ENCODE data around the gene ANO10. TPM values are rescaled to one million over a fixed set of nuclear protein-coding genes. Genes with fewer than 3 reads are reported as not detected.
A peak's percentile ranks its signal among the peaks of the same experiment; 100 is the strongest.

ANO10 gene
- total RNA-seq, 4 donors from 2014 or later: 28.2 to 36.9 (median 31.6) TPM

GRCh38 chr3:43390255-43390588 is 231.6 kb downstream of the ANO10 start:
- no peak for TF ChIP-seq POLR2A (IDR thresholded peaks at IDR 0.05)
- no peak for TF ChIP-seq CTCF (IDR thresholded peaks at IDR 0.05)
- no peak for TF ChIP-seq POLR2AphosphoS5 (IDR thresholded peaks at IDR 0.05)
- TF ChIP-seq EP300 (IDR thresholded peaks at IDR 0.05): no peak
- Histone ChIP-seq H3K9me3 (peaks cover 2% of the 10 kb centered on the region), H3K36me3 (no peaks in the 10 kb centered on the region), H3K4me1 (no peaks in the 10 kb centered on the region), H3K27me3 (no peaks in the 10 kb centered on the region), H3K4me3 (no peak overlapping the region), H3K27ac (peak overlapping the region; percentile 71)
- 92% methylated on average over 1 of the region's 1 CpG for WGBS
- no peak for DNase-seq (ENCODE audit: low spot score in 2 of 2)

DNA sequence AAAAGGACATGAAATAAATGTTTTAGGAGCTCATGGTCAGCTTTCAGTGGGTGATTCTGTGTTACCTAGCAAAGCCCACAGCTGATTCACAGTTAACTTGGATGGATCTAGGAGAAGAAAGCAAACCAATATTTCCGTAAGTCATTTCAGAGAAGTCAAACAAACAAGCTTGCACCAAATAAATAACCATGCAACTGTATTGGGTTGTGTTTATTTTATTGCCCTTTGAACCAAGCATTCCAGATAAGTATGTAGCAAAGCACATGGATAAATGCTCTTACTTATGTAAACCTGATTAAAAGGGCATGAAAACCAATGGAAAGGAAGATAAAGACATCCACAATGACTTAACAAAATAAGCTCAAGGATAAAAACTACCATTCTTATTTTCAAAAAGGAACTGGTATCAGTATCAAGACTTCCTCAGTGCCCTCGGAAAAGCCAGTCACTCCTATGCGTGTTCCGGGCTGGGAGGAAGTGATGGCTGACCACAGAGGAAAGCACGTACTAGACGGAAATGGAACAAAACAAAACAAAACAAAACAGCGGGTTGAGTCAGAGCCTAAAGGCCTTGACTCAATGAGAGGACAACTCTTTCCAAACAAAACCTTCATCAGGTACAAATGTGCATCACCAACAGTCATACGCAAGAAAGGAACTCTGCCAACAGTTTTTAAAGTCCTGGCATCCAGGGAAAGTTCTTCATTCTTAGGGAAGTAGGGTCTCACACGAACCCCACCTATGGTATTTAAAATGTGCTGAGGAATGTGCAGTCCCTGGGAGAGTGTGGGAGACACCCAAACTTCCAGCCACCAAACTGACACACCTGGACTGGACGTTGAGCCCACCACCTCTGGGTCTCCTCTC is 232.2 kb downstream of the ANO10 start:
- no peaks in the 10 kb centered on the region for H3K4me1 ChIP-seq
- no peak overlapping the region for H3K4me3 ChIP-seq
- H3K36me3 ChIP-seq: no peaks in the 10 kb centered on the region
- H3K27me3 ChIP-seq: no peaks in the 10 kb centered on the region
- 70% methylated on average over 10 of the region's 10 CpGs for WGBS
- H3K27ac ChIP-seq: peak overlapping the region; percentile 71
- TF ChIP-seq CTCF (IDR thresholded peaks at IDR 0.05) (no peak), EP300 (IDR thresholded peaks at IDR 0.05) (no peak), POLR2A (IDR thresholded peaks at IDR 0.05) (no peak), POLR2AphosphoS5 (IDR thresholded peaks at IDR 0.05) (peak in 1 of 3 donors; percentile 59)
- H3K9me3 ChIP-seq: peaks cover 6% of the 10 kb centered on the region
- DNase-seq (ENCODE audit: low spot score in 2 of 2): no peak

DNA sequence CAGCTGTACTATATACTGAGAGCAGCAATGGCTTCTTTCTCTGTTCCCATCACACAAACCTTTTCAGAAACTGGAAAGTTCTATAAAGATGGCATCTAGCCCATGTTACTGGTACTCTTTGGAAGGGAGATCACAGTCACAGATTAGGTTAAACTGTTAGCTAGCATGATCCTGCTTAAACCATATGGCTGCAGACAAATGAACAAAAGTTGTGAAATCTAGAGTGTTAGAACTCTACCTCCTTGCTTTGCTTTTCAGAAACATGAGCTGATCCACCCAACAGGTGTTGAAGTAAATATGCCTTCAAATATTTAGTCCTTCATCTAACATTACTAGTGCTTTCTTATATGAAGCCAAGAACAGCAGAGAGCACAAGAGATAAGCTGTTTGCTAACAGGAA is 232.9 kb downstream of the ANO10 start:
- DNase-seq (ENCODE audit: low spot score in 2 of 2): no peak
- TF ChIP-seq POLR2AphosphoS5 (IDR thresholded peaks at IDR 0.05) (no peak), EP300 (IDR thresholded peaks at IDR 0.05) (no peak), POLR2A (IDR thresholded peaks at IDR 0.05) (no peak), CTCF (IDR thresholded peaks at IDR 0.05) (no peak)
- no peak overlapping the region for H3K4me3 ChIP-seq
- no peaks in the 10 kb centered on the region for H3K4me1 ChIP-seq
- H3K27me3 ChIP-seq: no peaks in the 10 kb centered on the region
- no peaks in the 10 kb centered on the region for H3K36me3 ChIP-seq
- peaks cover 6% of the 10 kb centered on the region for H3K9me3 ChIP-seq
- H3K27ac ChIP-seq: peak overlapping the region; percentile 70

GRCh38 chr3:43388175-43388574 is 233.6 kb downstream of the ANO10 start:
- no peaks in the 10 kb centered on the region for H3K27me3 ChIP-seq
- H3K4me3 ChIP-seq: no peak overlapping the region
- DNase-seq (ENCODE audit: low spot score in 2 of 2): no peak
- H3K36me3 ChIP-seq: no peaks in the 10 kb centered on the region
- 93% methylated on average over 4 of the region's 5 CpGs for WGBS
- no peak for TF ChIP-seq CTCF (IDR thresholded peaks at IDR 0.05)
- no peak for TF ChIP-seq EP300 (IDR thresholded peaks at IDR 0.05)
- TF ChIP-seq POLR2A (IDR thresholded peaks at IDR 0.05): no peak
- no peak for TF ChIP-seq POLR2AphosphoS5 (IDR thresholded peaks at IDR 0.05)
- H3K9me3 ChIP-seq: peaks cover 6% of the 10 kb centered on the region
- no peak overlapping the region for H3K27ac ChIP-seq
- no peaks in the 10 kb centered on the region for H3K4me1 ChIP-seq

DNA sequence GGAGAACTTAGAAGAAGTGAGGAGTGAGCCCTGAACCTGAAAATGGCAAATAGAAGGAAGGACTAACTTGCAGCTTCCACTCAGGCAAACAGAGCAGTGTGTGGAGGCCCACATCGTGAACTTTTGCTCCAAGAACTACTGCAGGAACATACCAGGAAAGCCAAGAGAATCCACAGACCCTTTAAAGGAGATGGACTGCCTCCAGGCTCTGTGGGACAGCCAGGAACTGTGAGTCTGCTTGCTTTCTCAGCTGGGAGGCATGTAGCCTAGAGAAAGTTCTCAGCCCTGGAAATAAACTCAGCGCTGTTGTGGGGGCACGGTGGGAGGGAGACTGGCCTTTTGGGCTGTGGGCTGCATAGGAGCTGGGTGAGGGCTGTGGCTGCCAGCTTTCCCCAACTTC is 242.5 kb downstream of the ANO10 start:
- TF ChIP-seq POLR2AphosphoS5 (IDR thresholded peaks at IDR 0.05) (no peak), POLR2A (IDR thresholded peaks at IDR 0.05) (no peak), EP300 (IDR thresholded peaks at IDR 0.05) (no peak), CTCF (IDR thresholded peaks at IDR 0.05) (no peak)
- no peaks in the 10 kb centered on the region for H3K27me3 ChIP-seq
- 64% methylated on average over 3 of the region's 3 CpGs for WGBS
- DNase-seq (ENCODE audit: low spot score in 2 of 2): peak in 1 of 2 donors; percentile 21
- H3K27ac ChIP-seq: no peak overlapping the region
- H3K4me3 ChIP-seq: no peak overlapping the region
- peaks cover 6% of the 10 kb centered on the region for H3K4me1 ChIP-seq
- no peaks in the 10 kb centered on the region for H3K9me3 ChIP-seq
- no peaks in the 10 kb centered on the region for H3K36me3 ChIP-seq

All from suprapubic skin (tissue), 4 donors.